ENCODE measurements around the gene MUC22.

DNA sequence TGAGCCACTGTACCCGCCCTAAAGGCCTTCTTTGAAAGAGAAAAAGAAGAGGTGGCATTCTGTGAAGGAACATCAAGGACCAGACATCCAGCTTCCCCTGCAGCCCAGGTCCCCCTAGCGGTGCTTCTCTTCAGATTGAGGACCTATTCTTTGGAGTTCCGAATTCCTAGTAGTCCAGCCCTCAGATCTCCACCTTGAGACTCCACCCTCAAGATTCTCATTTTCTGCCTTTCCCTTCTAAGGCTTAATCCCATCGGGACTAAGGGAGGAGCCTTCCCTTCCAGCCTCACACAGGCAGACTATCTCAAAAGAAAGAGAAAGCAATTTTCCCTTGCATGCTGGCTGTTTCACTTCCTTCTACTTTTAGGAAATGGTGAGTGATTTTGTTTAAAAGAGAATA lies 32.5 kb downstream of the MUC22 start:
- TF ChIP-seq, protein P1, sequence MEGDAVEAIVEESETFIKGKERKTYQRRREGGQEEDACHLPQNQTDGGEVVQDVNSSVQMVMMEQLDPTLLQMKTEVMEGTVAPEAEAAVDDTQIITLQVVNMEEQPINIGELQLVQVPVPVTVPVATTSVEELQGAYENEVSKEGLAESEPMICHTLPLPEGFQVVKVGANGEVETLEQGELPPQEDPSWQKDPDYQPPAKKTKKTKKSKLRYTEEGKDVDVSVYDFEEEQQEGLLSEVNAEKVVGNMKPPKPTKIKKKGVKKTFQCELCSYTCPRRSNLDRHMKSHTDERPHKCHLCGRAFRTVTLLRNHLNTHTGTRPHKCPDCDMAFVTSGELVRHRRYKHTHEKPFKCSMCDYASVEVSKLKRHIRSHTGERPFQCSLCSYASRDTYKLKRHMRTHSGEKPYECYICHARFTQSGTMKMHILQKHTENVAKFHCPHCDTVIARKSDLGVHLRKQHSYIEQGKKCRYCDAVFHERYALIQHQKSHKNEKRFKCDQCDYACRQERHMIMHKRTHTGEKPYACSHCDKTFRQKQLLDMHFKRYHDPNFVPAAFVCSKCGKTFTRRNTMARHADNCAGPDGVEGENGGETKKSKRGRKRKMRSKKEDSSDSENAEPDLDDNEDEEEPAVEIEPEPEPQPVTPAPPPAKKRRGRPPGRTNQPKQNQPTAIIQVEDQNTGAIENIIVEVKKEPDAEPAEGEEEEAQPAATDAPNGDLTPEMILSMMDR (IDR thresholded peaks at IDR 0.05; ENCODE audit: insufficient read depth, low read length, poor library complexity, severe bottlenecking) = peak; percentile 69
- no peak for TF ChIP-seq EZH2phosphoT487 (conservative IDR thresholded peaks at IDR 0.05; ENCODE audit: low read length)
